ENCODE results near the gene RHOBTB3. TPM values are rescaled to one million over a fixed set of nuclear protein-coding genes. Genes with fewer than 3 reads are reported as not detected.

Gene RHOBTB3
- polyA plus RNA-seq, 2 of the 4 experiments (the other 2 are of a cell fraction): 9.1 to 28.6 TPM

GRCh38 chr5:95725937-95726810 is 5.0 kb upstream of the RHOBTB3 start:
- DNase-seq (ENCODE audit: low read depth in 1 of 2, low spot score in 1 of 2): no peak
- no peak for ATAC-seq
- H3K9me3 ChIP-seq: no peaks in the 10 kb centered on the region
- H3K4me3 ChIP-seq: no peak overlapping the region
- POLR2A ChIA-PET: interaction anchor here (1.0 kb wide), 1 partner anchor 79 kb away, joined by 5 read pairs; the partner anchor contains the start of gene RFESD
- H3K27ac ChIP-seq: no peak overlapping the region
- H3K4me1 ChIP-seq: peaks cover 5% of the 10 kb centered on the region; the same call in 1 of the 3 replicates
- TF ChIP-seq MAFK (IDR thresholded peaks at IDR 0.05; ENCODE audit: partially characterized antibody): peak; percentile 93
- no peak for TF ChIP-seq ELK1 (IDR thresholded peaks at IDR 0.05; ENCODE audit: low read depth, low read length)
- FAIRE-seq: no peak
- H3K4me2 ChIP-seq: no peak overlapping the region
- CTCF ChIA-PET: interaction anchor here (1.2 to 3.0 kb wide), 3 partner anchors 55 to 62 kb away, joined by 3 to 11 read pairs (median 4); no protein-coding TSS in a partner anchor
- 90% methylated on average over 4 of the region's 4 CpGs for WGBS (ENCODE audit: missing lambda C conversion rate)

DNA sequence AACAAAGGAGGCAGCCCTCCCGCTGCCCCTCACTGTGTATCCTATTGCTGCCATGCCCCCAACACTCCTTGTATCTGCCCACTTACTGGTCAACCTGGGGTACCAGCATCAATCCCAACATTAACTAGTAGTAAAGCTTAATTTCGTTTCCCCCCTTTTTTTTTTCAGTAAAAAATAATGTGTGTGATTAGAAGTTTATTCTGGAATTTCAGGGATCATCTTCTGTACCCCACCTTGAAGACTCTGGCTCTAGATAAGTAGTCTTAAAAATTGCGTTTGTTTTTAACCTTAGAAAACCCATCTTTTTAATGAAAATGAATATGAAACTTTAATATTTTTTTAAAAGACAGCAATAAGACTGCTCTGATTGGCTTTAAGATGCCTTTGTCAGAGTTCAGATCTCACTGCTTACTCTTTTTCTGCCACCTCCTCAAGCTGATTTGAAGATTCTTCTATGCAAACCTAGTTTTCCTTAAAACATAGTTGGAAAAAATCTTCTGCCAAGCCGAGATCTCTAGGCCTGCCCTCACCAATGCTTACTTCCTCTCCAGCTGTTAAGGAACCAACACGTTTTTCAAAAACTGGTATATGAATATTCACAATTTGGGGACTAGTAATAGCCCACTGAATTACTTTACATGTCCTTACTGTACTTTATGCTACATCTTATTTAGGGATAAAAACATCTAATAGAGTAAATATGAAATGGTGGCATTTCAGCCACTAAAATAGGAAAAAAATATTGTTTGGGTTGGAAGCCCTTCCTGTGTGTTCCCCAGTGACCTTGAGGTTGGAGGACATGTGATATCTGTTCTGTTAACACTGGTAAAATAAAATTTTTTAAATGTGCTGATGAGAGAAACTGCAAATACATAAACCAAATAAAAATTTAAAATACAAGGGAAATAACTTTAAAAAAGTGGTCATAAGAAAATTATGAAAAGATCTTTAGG is 4.0 kb upstream of the RHOBTB3 start:
- TF ChIP-seq, protein P1, sequence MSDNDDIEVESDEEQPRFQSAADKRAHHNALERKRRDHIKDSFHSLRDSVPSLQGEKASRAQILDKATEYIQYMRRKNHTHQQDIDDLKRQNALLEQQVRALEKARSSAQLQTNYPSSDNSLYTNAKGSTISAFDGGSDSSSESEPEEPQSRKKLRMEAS (IDR thresholded peaks at IDR 0.05): no peak
- TF ChIP-seq RAD21 (conservative IDR thresholded peaks at IDR 0.05 in 1 of 2, IDR thresholded peaks at IDR 0.05 in 1 of 2): no peak
- TF ChIP-seq CEBPB (IDR thresholded peaks at IDR 0.05): no peak
- no peak for TF ChIP-seq ZNF302 (CRISPR knock-in tag; IDR thresholded peaks at IDR 0.05)
- TF ChIP-seq, protein P2, sequence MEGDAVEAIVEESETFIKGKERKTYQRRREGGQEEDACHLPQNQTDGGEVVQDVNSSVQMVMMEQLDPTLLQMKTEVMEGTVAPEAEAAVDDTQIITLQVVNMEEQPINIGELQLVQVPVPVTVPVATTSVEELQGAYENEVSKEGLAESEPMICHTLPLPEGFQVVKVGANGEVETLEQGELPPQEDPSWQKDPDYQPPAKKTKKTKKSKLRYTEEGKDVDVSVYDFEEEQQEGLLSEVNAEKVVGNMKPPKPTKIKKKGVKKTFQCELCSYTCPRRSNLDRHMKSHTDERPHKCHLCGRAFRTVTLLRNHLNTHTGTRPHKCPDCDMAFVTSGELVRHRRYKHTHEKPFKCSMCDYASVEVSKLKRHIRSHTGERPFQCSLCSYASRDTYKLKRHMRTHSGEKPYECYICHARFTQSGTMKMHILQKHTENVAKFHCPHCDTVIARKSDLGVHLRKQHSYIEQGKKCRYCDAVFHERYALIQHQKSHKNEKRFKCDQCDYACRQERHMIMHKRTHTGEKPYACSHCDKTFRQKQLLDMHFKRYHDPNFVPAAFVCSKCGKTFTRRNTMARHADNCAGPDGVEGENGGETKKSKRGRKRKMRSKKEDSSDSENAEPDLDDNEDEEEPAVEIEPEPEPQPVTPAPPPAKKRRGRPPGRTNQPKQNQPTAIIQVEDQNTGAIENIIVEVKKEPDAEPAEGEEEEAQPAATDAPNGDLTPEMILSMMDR (IDR thresholded peaks at IDR 0.05): no peak
- TF ChIP-seq, protein P3, sequence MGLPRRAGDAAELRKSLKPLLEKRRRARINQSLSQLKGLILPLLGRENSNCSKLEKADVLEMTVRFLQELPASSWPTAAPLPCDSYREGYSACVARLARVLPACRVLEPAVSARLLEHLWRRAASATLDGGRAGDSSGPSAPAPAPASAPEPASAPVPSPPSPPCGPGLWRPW (IDR thresholded peaks at IDR 0.05): no peak
- TF ChIP-seq SREBF2 (IDR thresholded peaks at IDR 0.05): no peak
- TF ChIP-seq RFX5 (IDR thresholded peaks at IDR 0.05): no peak
- no peak for TF ChIP-seq JUN (IDR thresholded peaks at IDR 0.05)
- no peak for TF ChIP-seq SMC3 (IDR thresholded peaks at IDR 0.05)
- no peak for TF ChIP-seq CBX2 (IDR thresholded peaks at IDR 0.05; ENCODE audit: borderline replicate concordance, low read depth)
- TF ChIP-seq POLR2A (IDR thresholded peaks at IDR 0.05; ENCODE audit: low read length): no peak
- TF ChIP-seq EHMT2 (IDR thresholded peaks at IDR 0.05; ENCODE audit: low read depth): no peak
- no peak for TF ChIP-seq NR3C1 (IDR thresholded peaks at IDR 0.05)
- no peak for TF ChIP-seq HMGXB4 (CRISPR knock-in tag; IDR thresholded peaks at IDR 0.05; ENCODE audit: borderline replicate concordance)
- TF ChIP-seq, protein P4, sequence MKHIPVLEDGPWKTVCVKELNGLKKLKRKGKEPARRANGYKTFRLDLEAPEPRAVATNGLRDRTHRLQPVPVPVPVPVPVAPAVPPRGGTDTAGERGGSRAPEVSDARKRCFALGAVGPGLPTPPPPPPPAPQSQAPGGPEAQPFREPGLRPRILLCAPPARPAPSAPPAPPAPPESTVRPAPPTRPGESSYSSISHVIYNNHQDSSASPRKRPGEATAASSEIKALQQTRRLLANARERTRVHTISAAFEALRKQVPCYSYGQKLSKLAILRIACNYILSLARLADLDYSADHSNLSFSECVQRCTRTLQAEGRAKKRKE (CRISPR knock-in tag; IDR thresholded peaks at IDR 0.05; ENCODE audit: low read depth): no peak
- TF ChIP-seq BHLHE40 (IDR thresholded peaks at IDR 0.05; ENCODE audit: low read depth, low read length): no peak
- CTCF ChIA-PET: interaction anchor here (0.6 to 3.0 kb wide), 2 partner anchors 29 to 63 kb away, joined by 3 to 11 read pairs; no protein-coding TSS in a partner anchor
- no peak for ATAC-seq
- Histone ChIP-seq H3K9me3 (no peaks in the 10 kb centered on the region), H3K4me1 (peaks cover 5% of the 10 kb centered on the region; the same call in 1 of the 3 replicates), H3K4me3 (no peak overlapping the region), H3K27ac (no peak overlapping the region), H3K4me2 (no peak overlapping the region)
- FAIRE-seq: no peak
- 47% methylated on average over 5 of the region's 5 CpGs for WGBS (ENCODE audit: missing lambda C conversion rate)
- POLR2A ChIA-PET: no interaction called here
- no peak for DNase-seq (ENCODE audit: low read depth in 1 of 2, low spot score in 1 of 2)

Data from A549 (cell line).